AG10803 (cell line): ENCODE measurements around the gene FNDC10.

Source experiments
- DNase-seq: peaks from one replicate; pipeline ENCODE4 v3.0.0; 2010; ENCODE audit warnings: low read depth
- H3K4me3 ChIP-seq: 2 replicates; pipeline ENCODE4 v1.5.1; 2011; ENCODE audit warnings: mild to moderate bottlenecking, low read length, control low read depth
- CTCF ChIP-seq: conservative IDR thresholded peaks from 2 replicates; pipeline ENCODE4 v1.5.1; 2011; ENCODE audit warnings: mild to moderate bottlenecking, low read length, control low read depth, inconsistent platforms

Gene FNDC10

GRCh38 chr1:1631782-1632420 lies 32.0 kb upstream of the FNDC10 start, which contains the start of gene MMP23B:
TSS of gene MMP23B (plus strand) at chr1:1632173. CDS start at chr1:1632219, 46 bp downstream.
- H3K4me3 ChIP-seq, result no peak within 1 kb of the TSS
- no peak for DNase-seq

GRCh38 chr1:1630965-1631781 lies 31.2 kb upstream of the FNDC10 start:
- DNase-seq, result peak; percentile 17
- no peak overlapping the region for H3K4me3 ChIP-seq
- TF ChIP-seq CTCF, result no peak

More at GRCh38 chr1:1631782-1632420, 32.0 kb upstream of the FNDC10 start, which contains the start of gene MMP23B:
- no peak for TF ChIP-seq CTCF

- TF ChIP-seq CTCF, result no peak
- H3K4me3 ChIP-seq, result no peak overlapping the region
- DNase-seq, result peak; percentile 43
Measured at GRCh38 chr1:1630191-1630964, 30.4 kb upstream of the FNDC10 start.

GRCh38 chr1:1629430-1630190 lies 29.7 kb upstream of the FNDC10 start:
- DNase-seq, result no peak
- TF ChIP-seq CTCF, result no peak
- H3K4me3 ChIP-seq, result no peak overlapping the region

GRCh38 chr1:1628754-1629429 lies 29.0 kb upstream of the FNDC10 start:
- no peak for DNase-seq
- H3K4me3 ChIP-seq, result no peak overlapping the region
- no peak for TF ChIP-seq CTCF
